HG02973 (cell line): ENCODE measurements around the gene CHRNA4.

Source experiments
- ATAC-seq: cut with Tn5 transposase; IDR thresholded peaks from one replicate; pipeline ENCODE4 v1.9.1; 2021; ENCODE audit warnings: moderate library complexity; ENCODE audit not compliant: unreplicated experiment

The CHRNA4 gene

GRCh38 chr20:63364801-63365585 is 3.8 kb upstream of the CHRNA4 start:
- ATAC-seq, result no peak

GRCh38 chr20:63363981-63364561 is 2.9 kb upstream of the CHRNA4 start:
- ATAC-seq, result no peak

GRCh38 chr20:63363013-63363957 is 2.1 kb upstream of the CHRNA4 start:
- no peak for ATAC-seq

- ATAC-seq, result no peak
Observed at GRCh38 chr20:63362436-63363009, 1.4 kb upstream of the CHRNA4 start.

DNA sequence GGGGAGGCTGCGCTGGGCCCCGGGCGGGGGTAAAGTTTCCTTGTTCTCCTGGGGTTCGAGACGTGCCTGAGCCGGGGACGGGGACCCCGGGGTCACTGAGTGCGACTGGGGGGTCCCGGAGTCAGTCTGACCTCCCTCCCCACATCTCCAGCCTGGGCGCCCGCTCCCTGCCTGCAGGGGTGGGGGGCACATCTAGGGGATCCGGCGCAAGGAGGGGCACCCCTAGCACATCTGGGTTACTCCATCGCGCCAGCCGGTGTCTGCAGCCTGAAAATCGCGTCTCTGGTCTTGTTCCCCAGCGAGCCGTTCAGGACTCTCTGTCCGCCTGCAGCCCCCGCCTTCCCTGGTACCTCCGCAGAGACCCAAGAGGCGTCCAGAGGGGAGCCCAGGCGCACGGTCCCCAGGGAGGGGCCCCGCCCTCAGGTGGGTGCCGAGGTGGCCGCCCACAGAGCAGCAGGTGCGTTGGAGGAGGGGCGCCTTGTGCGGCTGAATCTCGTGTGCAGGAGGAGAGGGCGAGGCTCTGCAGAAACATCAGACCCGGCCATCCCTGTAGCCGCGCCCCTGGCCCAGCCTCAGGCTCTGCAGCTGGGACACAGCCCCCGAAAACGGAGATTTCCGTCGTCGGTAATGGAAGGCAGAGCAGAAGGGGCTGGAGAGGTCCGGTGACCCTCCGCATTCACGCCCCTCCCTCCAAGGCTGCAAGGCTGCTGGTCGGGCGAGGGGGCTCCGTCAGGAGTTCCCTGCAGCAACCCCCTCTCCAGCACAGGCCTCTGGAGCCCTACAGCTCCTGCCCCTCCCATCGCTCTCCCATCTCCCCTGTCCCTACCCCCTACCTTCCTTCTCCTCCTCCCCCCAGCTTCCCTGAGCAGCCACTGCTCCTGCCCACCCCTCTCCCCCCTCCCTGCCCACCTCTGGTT is 628 bp upstream of the CHRNA4 start:
- ATAC-seq, result no peak

GRCh38 chr20:63359937-63360849 is 956 bp downstream of the CHRNA4 start:
- ATAC-seq, result no peak

- no peak for ATAC-seq
Observed at GRCh38 chr20:63359164-63359934, 1.8 kb downstream of the CHRNA4 start.

DNA sequence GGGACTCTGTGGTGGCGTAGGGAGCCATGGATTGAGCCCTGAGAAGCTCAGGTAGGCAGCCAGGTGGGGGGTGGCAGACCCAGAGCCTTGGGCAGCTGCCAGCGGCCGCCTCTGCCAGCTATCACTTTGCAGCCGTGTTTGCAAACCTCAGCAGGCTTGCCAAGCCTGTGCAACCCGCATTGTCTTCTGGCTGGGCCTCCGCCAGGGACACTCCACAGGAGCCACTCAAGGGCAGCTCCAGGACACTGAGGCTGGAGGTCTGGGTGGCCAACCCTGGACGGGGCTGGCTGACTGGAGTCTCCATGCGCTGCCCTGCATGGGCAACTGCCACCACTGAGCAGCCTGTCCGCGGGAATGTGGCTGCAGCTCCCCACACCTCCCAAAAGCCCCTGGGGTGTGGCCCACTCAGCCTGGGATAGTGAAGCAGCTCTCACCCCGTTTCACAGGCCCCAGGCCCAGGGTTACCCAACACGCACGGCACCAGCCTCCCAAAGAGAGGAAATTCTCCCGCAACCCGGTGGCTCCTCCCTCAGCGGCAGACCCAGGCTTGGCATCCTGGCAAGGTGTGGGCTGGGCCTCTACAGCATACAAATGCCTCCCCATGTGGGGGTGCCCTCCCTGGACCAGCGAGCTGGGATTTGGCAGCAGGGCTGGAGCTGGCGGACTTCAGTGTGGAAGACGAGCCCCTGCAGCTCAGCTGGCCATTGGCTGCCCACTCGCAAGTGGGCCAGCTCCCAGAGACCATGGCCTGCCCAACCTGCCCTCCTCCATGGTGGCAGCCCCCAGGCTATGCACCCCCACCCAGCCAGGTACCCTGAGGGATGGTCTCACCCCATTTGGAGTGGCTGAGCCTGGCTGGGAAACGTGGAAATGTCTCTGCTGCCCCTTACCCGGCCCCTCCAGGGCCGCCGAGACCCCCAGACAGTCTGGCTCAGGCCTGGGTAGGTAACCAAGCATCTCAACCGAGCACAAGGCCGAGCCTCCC is 2.9 kb downstream of the CHRNA4 start:
- no peak for ATAC-seq

DNA sequence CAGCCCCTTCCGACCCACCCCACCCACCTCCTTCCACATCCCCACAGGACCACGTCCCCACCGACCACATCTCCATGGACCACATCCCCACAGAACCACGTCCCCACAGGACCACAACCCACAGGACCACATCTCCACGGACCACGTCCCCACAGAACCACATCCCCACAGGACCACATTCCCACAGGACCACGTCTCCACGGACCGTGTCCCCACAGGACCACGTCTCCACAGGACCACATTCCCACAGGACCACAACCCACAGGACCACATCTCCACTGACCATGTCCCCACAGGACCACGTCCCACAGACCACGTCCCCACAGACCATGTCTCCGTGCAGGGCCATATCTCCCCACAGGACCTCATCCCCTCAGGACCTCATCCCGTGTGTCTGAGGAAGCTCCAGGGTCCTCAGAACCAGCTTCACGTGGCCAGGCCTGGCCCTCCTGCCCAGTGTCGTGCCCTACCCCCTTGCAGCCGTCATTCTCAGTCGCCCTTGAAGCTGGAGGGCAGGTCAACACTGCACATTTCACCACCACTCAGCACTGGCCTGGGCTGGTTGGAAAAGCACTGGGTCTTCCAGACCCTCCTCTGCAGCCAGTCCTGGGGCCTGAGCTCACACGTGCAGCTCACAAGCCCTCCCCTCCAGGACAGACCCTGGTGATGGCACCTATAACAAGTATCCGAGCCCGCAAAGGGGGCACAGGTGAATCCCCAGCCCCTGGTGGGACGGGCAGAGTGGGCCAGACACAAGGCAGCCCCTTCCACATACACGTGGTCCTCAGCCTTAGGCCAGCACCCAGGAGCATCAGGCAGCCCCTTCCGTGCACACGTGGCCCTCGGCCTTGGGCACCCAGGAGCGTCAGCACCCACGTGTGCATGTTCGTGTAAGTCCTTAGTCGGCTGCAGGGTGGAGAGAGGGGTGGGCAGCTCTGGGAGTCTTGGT is 3.9 kb downstream of the CHRNA4 start:
- ATAC-seq, result no peak

GRCh38 chr20:63356511-63356910 is 4.6 kb downstream of the CHRNA4 start:
- ATAC-seq, result no peak

- ATAC-seq, result no peak
Observed at GRCh38 chr20:63355781-63356295, 5.3 kb downstream of the CHRNA4 start.

- ATAC-seq, result no peak
Observed at GRCh38 chr20:63354636-63355350, 6.4 kb downstream of the CHRNA4 start.

- no peak for ATAC-seq
Observed at GRCh38 chr20:63352811-63353221, 8.3 kb downstream of the CHRNA4 start.

DNA sequence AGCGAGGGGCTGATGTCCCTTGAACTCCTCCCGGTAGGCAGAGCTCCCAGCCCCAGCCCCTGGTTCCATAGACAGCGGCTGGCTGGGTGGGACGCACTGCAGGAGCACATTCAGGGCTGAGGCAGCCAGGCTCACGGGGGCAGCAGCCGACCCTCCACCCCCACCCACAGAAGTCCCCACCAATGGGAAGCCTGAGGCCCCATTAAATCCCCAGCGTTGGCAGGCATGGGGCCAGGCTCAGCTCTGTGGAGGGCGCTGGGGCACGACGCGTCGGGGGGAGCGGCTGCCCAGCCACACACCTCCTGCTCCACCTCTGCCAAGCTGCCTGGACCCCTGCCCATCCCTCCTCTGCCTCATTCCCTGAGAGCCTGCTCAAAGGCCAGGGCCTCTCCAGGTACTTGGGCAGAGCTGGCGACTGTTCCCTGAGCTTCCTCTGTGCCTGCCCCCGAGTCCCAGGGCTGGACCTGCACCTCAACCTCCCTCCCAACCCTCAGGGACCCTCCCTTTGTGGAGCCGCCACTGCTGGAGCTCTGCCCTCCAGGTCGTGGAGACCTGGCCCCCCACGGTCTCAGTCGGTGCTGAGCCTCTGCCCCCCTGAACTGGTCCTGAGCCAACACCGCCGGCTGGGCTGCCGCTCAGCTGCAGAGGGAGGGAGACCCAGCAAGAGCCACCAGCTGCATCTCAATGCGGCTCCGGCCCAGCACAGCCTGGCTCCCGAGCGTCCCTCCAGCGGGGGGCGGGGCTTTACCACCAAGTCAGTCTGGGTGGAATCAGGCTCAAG is 9.1 kb downstream of the CHRNA4 start:
- ATAC-seq, result no peak
